ENCODE data around the gene GOLGA6B. TPM values are rescaled to one million over a fixed set of nuclear protein-coding genes. Genes with fewer than 3 reads are reported as not detected.
"Not testable (repeated sequence)": the region's sequence is repeated elsewhere in the genome, so short reads cannot be mapped to it uniquely, and the experiment has no call there.

GOLGA6B gene
- total RNA-seq, 1 donor from 2014 or later: not detected

DNA sequence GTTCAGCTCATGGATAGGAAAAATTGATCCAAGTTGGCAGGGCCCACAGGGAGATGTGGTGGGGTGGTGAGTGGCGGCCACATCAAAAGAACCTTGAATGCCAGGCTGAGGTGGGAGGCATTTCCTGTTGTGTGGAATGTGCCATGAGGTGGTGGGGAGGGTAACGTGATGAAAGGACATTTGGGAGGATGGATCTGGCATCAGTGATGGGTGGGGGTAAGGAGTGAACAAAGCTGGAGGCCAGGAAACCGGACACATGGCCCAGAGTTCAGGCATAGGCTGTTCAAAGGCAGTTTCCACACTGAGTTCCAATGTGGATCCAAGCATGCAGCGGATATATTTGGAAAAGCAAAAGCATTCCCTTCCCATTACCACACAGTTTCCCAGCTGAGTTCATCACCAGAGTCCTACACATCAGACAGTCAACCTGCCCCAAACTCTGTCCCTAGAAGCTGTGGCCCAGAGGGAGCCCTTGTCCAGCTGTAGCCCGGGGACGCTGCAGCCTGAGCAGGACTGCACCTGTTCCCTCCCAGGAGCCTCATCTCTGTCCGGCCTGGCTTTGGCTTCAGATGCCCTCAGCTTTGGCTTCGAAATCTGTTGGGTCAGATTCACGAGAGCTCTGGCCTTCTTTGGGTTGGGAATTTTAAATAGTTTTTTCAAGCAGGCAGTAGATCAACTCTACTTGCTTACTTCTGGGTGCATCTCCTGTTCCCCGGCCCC lies 37.8 kb upstream of the GOLGA6B start:
- no peaks in the 10 kb centered on the region for H3K9me3 ChIP-seq
- DNase-seq: no peak
- H3K36me3 ChIP-seq: no peaks in the 10 kb centered on the region
- no peak for ATAC-seq
- no peak overlapping the region for H3K4me3 ChIP-seq
- H3K27me3 ChIP-seq: no peaks in the 10 kb centered on the region
- intact Hi-C loops (cut with DNase I): no loop called here
- TF ChIP-seq, protein P1, sequence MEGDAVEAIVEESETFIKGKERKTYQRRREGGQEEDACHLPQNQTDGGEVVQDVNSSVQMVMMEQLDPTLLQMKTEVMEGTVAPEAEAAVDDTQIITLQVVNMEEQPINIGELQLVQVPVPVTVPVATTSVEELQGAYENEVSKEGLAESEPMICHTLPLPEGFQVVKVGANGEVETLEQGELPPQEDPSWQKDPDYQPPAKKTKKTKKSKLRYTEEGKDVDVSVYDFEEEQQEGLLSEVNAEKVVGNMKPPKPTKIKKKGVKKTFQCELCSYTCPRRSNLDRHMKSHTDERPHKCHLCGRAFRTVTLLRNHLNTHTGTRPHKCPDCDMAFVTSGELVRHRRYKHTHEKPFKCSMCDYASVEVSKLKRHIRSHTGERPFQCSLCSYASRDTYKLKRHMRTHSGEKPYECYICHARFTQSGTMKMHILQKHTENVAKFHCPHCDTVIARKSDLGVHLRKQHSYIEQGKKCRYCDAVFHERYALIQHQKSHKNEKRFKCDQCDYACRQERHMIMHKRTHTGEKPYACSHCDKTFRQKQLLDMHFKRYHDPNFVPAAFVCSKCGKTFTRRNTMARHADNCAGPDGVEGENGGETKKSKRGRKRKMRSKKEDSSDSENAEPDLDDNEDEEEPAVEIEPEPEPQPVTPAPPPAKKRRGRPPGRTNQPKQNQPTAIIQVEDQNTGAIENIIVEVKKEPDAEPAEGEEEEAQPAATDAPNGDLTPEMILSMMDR (IDR thresholded peaks at IDR 0.05): no peak
- H3K4me1 ChIP-seq: no peaks in the 10 kb centered on the region
- no peak overlapping the region for H3K27ac ChIP-seq

DNA sequence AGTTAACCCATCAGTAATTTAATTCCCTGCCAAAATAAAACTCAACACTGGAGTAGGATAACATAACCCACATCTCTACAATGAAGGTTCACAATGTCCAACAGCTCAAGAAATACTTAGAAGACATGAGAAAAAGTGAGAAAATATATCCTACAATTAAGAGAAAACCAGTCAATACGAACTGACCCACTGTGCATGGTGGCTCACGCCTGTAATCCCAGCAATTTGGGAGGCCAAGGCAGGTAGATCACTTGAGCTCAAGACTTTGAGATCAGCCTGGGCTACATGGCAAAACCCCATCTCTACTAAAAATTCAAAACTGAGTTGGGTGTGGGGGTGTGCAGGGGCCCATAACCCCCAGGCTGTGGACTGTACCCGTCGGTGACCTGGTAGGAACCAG lies 30.6 kb upstream of the GOLGA6B start:
- H3K27ac ChIP-seq; H3K9me3 ChIP-seq; H3K27me3 ChIP-seq; DNase-seq; ATAC-seq; H3K4me1 ChIP-seq; H3K36me3 ChIP-seq; H3K4me3 ChIP-seq; intact Hi-C loops (cut with DNase I): not testable (repeated sequence)

DNA sequence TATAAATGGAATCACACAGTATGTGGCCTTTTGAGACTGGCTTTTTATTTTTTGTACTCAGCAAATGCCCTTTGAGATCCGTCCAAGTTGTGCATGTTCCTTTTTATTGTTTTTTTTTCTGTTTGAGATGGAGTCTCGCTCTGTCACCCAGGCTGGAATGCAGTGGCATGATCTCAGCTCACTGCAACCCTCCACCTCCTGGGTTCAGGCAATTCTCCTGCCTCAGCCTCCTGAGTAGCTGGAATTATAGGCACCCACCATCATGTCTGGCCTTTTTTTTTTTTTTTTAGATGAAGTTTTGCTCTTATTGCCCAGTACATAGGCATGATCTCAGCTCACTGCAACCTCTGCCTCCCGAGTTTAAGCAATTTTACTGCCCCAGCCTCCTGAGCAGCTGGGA lies 28.3 kb upstream of the GOLGA6B start:
- H3K9me3 ChIP-seq; DNase-seq; intact Hi-C loops (cut with DNase I); H3K4me1 ChIP-seq; ATAC-seq; H3K36me3 ChIP-seq; H3K27ac ChIP-seq; H3K27me3 ChIP-seq; H3K4me3 ChIP-seq: not testable (repeated sequence)

GRCh38 chr15:72628249-72629067 lies 26.0 kb upstream of the GOLGA6B start:
- H3K36me3 ChIP-seq; H3K4me1 ChIP-seq; H3K4me3 ChIP-seq; H3K27me3 ChIP-seq; H3K9me3 ChIP-seq; intact Hi-C loops (cut with DNase I); H3K27ac ChIP-seq: not testable (repeated sequence)
- ATAC-seq (peak; percentile 17), DNase-seq (peak; percentile 52)

DNA sequence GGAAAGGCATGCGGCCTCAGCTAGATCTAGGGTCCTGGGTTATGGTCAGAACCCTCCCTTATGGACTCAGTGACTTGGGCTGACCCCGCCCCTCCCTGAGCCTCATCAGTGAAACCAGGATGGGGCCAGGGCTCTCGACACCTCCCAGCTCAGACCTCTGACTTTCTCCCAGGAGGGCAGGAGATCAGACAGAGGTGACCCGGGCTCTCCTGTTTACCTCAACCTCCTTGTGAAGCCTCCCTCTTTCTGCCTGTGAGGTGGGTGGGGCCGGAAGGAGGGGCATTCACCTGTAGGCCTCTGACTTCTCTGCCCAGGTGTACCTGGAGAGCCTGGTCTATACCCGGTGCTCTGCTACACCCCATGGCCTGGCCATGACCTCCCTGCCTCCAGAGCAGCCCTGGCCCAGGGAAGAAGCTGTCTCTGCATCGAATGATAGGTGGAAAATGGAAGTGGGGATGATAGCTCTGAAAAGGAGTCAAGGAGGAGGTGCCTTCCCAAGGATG lies 25.4 kb upstream of the GOLGA6B start:
- H3K27ac ChIP-seq; intact Hi-C loops (cut with DNase I); H3K36me3 ChIP-seq; ATAC-seq; H3K4me1 ChIP-seq; H3K27me3 ChIP-seq; DNase-seq; H3K4me3 ChIP-seq; H3K9me3 ChIP-seq: not testable (repeated sequence)

DNA sequence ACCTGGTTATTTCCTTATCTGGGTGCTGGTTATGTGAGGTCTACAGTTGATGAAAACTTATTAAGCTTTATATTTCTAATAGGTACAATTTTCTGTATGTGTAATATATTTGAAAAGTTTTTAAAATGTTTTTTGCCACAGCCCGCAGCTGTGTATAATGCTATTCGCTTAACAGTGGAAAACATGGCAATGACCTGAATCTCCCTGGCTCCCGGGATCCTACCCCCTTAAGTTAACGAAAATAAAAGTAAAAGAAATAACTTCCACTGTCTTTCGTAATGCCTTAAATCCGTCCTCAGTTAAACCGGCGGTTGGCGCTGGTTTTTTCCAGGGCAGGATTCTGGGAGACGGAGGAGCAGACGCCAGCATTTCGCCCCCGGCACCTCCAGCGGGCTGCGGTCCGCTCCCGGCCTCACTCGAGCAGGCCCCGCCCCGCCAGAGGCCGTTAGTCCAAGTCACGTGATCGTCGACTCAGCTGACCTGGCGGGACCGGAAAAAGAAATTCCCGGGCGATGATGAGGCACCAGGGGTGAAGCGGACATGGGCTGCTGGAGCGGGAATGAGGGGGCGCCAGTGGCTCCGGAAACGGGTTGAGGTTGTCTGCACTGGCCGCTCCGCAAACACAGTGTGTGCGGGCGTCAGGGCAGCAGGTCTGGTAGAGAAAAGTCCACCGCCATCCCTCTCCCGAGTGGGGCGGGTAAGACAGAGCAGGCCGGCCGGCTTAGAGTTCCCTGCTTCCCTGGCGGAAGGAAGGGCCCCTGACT lies 17.8 kb upstream of the GOLGA6B start:
- intact Hi-C loops (cut with DNase I); H3K27me3 ChIP-seq; H3K4me1 ChIP-seq; H3K36me3 ChIP-seq; H3K27ac ChIP-seq; H3K9me3 ChIP-seq: not testable (repeated sequence)
- DNase-seq (peak; percentile 88), ATAC-seq (peak; percentile 92)
- peak overlapping the region; percentile 44 for H3K4me3 ChIP-seq

- H3K4me3 ChIP-seq; DNase-seq; H3K27me3 ChIP-seq; H3K9me3 ChIP-seq; H3K36me3 ChIP-seq; ATAC-seq; H3K4me1 ChIP-seq; intact Hi-C loops (cut with DNase I); H3K27ac ChIP-seq: not testable (repeated sequence)
These were observed 14.6 kb upstream of the GOLGA6B start for GRCh38 chr15:72639759-72640483.

GRCh38 chr15:72642271-72642670 lies 12.2 kb upstream of the GOLGA6B start:
- H3K4me1 ChIP-seq; intact Hi-C loops (cut with DNase I); H3K27ac ChIP-seq; ATAC-seq; DNase-seq; H3K36me3 ChIP-seq; H3K27me3 ChIP-seq; H3K9me3 ChIP-seq; H3K4me3 ChIP-seq: not testable (repeated sequence)

- H3K27ac ChIP-seq; H3K36me3 ChIP-seq; H3K27me3 ChIP-seq; H3K4me3 ChIP-seq; DNase-seq; H3K4me1 ChIP-seq; H3K9me3 ChIP-seq; intact Hi-C loops (cut with DNase I): not testable (repeated sequence)
- ATAC-seq: peak; percentile 27
These were observed 5.8 kb upstream of the GOLGA6B start for GRCh38 chr15:72648631-72649253.

GRCh38 chr15:72656014-72656413 lies 1.5 kb downstream of the GOLGA6B start:
- intact Hi-C loops (cut with DNase I); H3K36me3 ChIP-seq; H3K4me1 ChIP-seq; H3K27me3 ChIP-seq; H3K27ac ChIP-seq; H3K4me3 ChIP-seq; DNase-seq; H3K9me3 ChIP-seq; ATAC-seq: not testable (repeated sequence)

- H3K4me3 ChIP-seq; H3K27ac ChIP-seq; intact Hi-C loops (cut with DNase I); H3K9me3 ChIP-seq; H3K4me1 ChIP-seq; ATAC-seq; DNase-seq; H3K36me3 ChIP-seq; H3K27me3 ChIP-seq: not testable (repeated sequence)
These were observed 6.6 kb downstream of the GOLGA6B start for GRCh38 chr15:72661081-72661480.

GRCh38 chr15:72663931-72664330 lies 9.4 kb downstream of the GOLGA6B start:
- H3K27ac ChIP-seq; intact Hi-C loops (cut with DNase I); H3K36me3 ChIP-seq; DNase-seq; H3K4me1 ChIP-seq; ATAC-seq; H3K27me3 ChIP-seq; H3K4me3 ChIP-seq; H3K9me3 ChIP-seq: not testable (repeated sequence)
